ENCODE data around the gene GBX2. TPM values are rescaled to one million over a fixed set of nuclear protein-coding genes. Genes with fewer than 3 reads are reported as not detected.

GBX2 gene
- total RNA-seq, 1 donor from 2014 or later, result not detected

GRCh38 chr2:236136538-236136937 is 31.6 kb downstream of the GBX2 start:
- intact Hi-C loops (cut with DNase I), result no loop called here
- H3K36me3 ChIP-seq, result no peaks in the 10 kb centered on the region
- no peak for TF ChIP-seq CTCF (IDR thresholded peaks at IDR 0.05)
- no peak overlapping the region for H3K4me3 ChIP-seq
- H3K27me3 ChIP-seq, result no peaks in the 10 kb centered on the region
- no peaks in the 10 kb centered on the region for H3K9me3 ChIP-seq
- H3K27ac ChIP-seq, result no peak overlapping the region
- DNase-seq (ENCODE audit: low spot score in 2 of 2), result no peak
- no peaks in the 10 kb centered on the region for H3K4me1 ChIP-seq

GRCh38 chr2:236133410-236134012 is 34.7 kb downstream of the GBX2 start:
- no peak overlapping the region for H3K4me3 ChIP-seq
- H3K9me3 ChIP-seq, result no peaks in the 10 kb centered on the region
- peaks cover 0 to 8% of the 10 kb centered on the region in 2 donors for H3K36me3 ChIP-seq
- no peak for DNase-seq (ENCODE audit: low spot score in 2 of 2)
- H3K4me1 ChIP-seq, result no peaks in the 10 kb centered on the region
- intact Hi-C loops (cut with DNase I), result no loop called here
- TF ChIP-seq CTCF (IDR thresholded peaks at IDR 0.05), result no peak
- H3K27me3 ChIP-seq, result no peaks in the 10 kb centered on the region
- no peak overlapping the region for H3K27ac ChIP-seq

- no peaks in the 10 kb centered on the region for H3K27me3 ChIP-seq
- intact Hi-C loops (cut with DNase I), result no loop called here
- peaks cover 0 to 12% of the 10 kb centered on the region in 2 donors for H3K36me3 ChIP-seq
- DNase-seq (ENCODE audit: low spot score in 2 of 2), result no peak
- no peak overlapping the region for H3K4me3 ChIP-seq
- no peaks in the 10 kb centered on the region for H3K9me3 ChIP-seq
- no peaks in the 10 kb centered on the region for H3K4me1 ChIP-seq
- H3K27ac ChIP-seq, result no peak overlapping the region
- TF ChIP-seq CTCF (IDR thresholded peaks at IDR 0.05), result no peak
Measured at GRCh38 chr2:236131073-236131692, 37.0 kb downstream of the GBX2 start.

- peaks cover 0 to 16% of the 10 kb centered on the region in 2 donors for H3K36me3 ChIP-seq
- H3K27me3 ChIP-seq, result no peaks in the 10 kb centered on the region
- no peaks in the 10 kb centered on the region for H3K9me3 ChIP-seq
- H3K27ac ChIP-seq, result no peak overlapping the region
- intact Hi-C loops (cut with DNase I), result no loop called here
- TF ChIP-seq CTCF (IDR thresholded peaks at IDR 0.05), result no peak
- H3K4me3 ChIP-seq, result no peak overlapping the region
- no peak for DNase-seq (ENCODE audit: low spot score in 2 of 2)
- H3K4me1 ChIP-seq, result no peaks in the 10 kb centered on the region
Measured at GRCh38 chr2:236130349-236130998, 37.7 kb downstream of the GBX2 start.

- no peaks in the 10 kb centered on the region for H3K4me1 ChIP-seq
- H3K27ac ChIP-seq, result no peak overlapping the region
- no peak for TF ChIP-seq CTCF (IDR thresholded peaks at IDR 0.05)
- intact Hi-C loops (cut with DNase I), result no loop called here
- H3K36me3 ChIP-seq, result peaks cover 0 to 20% of the 10 kb centered on the region in 2 donors
- DNase-seq (ENCODE audit: low spot score in 2 of 2), result no peak
- no peaks in the 10 kb centered on the region for H3K27me3 ChIP-seq
- H3K4me3 ChIP-seq, result no peak overlapping the region
- no peaks in the 10 kb centered on the region for H3K9me3 ChIP-seq
Measured at GRCh38 chr2:236129935-236130334, 38.3 kb downstream of the GBX2 start.

Data from ascending aorta (tissue), 2 donors.